HG02798 (cell line): ENCODE measurements around the gene SUN5.
"Not testable (repeated sequence)": the region's sequence is repeated elsewhere in the genome, so short reads cannot be mapped to it uniquely, and the experiment has no call there.

ENCODE experiments used
- ATAC-seq: cut with Tn5 transposase; IDR thresholded peaks from one replicate; pipeline ENCODE4 v1.9.1; 2021; ENCODE audit warnings: mild to moderate bottlenecking; ENCODE audit not compliant: unreplicated experiment, poor library complexity

SUN5 gene

DNA sequence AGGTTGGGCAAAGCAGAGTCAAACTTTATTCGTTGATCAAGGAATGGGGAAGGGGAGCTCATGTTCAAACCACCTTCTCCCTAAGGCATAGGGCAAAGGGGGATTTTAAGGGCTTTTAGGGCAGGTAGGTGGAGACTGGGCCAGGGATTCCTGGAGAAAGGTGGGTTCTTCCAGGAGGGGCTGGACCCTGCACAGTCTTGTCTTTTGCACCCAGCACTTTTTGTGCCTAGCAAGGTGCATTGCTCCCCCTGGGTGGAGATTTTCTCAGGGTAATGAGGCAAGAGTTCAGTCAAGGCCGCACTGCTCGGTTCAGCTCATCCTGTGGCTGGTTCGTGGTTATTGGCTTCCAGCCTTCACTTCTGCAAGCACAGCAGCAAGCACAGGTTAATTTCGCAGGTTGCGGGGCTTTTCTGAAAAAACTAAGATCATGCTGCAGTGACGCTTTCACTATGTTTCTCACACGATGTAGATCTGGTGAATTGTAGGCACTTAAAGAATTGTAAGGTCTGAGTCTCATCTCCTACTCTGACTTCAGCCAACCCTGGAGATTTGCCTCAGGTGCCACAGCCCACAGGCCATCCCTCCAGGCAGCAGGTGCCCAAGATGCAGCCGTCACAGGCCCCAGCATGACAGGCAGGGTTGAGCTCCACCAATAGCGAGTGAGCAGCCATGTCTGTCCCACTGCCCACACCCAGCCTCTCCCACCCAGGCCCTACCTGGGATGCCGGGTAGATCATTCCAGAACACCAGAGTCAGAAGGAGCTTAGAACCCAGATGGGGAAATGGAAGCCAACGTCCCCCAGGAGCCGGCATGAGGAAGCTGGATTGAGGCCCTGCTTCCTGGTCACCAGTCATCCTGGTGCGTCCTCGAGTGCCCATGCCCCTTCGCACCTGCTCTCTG lies 37.1 kb downstream of the SUN5 start:
- ATAC-seq = no peak

GRCh38 chr20:32966382-32966781 lies 37.9 kb downstream of the SUN5 start:
- ATAC-seq = no peak

DNA sequence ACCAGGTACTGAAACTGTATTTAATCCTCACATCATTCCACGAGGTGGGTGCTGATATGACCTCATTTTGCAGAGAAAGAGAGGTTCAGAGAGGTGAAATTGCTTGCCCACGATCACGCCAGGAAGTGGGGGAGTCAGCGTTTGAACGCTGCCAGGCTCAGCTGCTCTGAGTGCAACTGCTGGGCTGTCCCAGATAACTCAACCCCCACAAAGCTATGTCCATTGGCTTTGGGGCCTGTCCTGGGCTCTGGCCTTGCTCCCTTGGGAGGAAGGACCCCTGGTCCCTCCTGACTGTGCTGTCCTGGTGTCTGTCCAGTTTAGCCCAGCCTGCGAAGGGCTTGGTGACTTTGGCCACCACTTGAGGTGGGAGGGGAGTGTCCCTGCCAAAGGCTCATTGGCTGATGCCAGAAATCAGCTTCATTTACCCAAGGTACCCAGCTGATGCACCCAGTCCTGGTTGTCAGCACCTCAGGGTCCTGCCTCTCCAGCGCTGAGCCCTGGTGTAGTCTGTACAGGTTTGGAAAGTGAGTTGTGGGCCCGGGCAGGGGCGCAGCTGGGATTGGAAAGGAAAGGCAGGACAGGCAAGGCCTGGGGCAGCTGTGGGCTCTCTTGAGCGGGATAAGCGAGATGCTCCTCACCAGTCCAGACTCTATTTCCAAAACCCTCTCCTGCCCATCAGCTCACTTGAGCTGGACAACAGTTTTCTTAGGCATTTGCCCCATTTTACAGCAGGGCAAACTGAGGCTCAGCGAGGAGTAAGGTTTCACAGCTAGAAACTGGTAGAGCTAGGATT lies 38.5 kb downstream of the SUN5 start:
- ATAC-seq = no peak

GRCh38 chr20:32965115-32965514 lies 39.1 kb downstream of the SUN5 start:
- ATAC-seq = no peak

DNA sequence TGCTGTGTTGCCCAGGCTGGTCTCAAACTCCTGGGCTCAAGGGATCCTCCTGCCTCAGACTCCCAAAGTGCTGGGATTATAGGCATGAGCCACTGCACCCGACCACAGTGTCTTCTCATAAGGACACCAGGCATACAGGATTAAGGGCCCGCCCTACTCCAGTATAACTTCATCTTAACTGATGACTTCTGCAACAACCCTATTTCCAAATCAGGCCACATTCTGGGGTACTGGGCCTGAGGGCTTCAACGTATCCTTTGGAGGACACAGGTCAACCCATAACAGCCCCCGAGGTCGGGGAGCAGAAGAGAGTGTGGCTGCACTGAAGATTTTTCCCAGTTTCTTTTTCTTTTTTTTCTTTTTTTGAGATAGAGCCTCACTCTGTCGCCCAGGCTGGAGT lies 39.7 kb downstream of the SUN5 start:
- ATAC-seq = no peak

DNA sequence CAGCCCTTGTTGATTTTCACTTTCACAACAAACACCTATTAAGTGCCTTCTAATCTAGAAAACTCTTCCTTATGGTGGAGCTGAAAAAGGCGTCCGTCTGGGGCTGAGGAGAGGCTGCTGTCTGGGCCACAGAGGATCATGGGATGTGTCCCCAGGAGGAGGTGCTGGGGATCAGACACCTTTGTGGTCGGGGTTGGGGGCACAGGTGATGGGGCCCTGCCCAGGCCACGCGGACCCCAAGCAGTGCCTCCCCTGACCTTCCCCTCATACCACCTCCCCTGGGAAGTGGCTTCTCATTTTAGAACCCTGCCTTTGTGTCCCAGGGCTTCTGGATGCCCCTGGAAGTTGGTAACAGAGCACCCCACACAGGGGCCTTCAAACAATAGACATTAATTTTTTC lies 41.1 kb downstream of the SUN5 start:
- no peak for ATAC-seq

- not testable (repeated sequence) for ATAC-seq
Measured at GRCh38 chr20:32962646-32963045, 41.6 kb downstream of the SUN5 start.

- ATAC-seq = no peak
Measured at GRCh38 chr20:32962053-32962452, 42.2 kb downstream of the SUN5 start.

DNA sequence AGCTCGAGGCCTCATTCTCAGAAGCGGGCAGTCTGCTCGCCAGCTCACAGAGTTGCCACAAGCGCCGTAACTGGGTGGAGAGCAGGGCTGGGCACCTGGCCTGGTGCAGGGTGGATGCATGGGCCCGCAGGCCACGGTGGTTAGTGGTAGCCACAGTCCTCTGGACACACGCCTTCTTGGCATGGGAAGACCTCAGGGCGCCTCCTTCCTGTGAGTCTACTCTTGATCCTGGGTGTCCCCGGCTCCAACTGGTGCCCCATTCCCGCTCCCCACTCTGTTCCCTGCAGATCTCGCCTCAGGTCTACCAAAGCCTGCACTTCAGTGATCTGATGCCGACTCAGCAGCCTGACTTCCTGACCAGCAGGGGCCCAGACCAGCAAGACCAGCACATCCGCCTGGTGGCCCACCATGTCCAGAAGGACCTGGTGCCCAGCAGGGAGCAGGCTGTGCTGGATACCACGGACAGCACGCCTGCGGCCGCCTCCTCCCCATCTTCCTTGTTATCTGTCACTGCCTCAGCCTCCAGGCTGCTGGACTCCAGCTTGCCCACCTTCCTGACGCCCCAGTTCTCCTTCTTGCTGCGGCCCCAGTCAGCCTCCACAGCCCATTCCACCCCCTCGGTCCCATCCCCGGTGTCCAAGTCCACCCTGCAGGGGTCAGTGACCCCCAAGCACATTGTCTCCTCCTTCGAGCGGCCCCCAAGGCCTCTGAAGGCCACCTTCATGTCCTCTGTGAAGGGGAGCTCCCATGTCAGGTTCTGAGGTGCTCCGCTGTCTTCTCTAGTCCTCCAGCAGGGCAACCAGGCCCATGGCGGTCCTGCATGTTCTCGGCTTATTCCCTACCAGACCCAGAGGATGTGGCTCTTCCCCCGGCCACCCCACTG lies 43.1 kb downstream of the SUN5 start:
- ATAC-seq = no peak

GRCh38 chr20:32960222-32960518 lies 44.1 kb downstream of the SUN5 start:
- no peak for ATAC-seq

- no peak for ATAC-seq
Measured at GRCh38 chr20:32959351-32960221, 44.6 kb downstream of the SUN5 start.

DNA sequence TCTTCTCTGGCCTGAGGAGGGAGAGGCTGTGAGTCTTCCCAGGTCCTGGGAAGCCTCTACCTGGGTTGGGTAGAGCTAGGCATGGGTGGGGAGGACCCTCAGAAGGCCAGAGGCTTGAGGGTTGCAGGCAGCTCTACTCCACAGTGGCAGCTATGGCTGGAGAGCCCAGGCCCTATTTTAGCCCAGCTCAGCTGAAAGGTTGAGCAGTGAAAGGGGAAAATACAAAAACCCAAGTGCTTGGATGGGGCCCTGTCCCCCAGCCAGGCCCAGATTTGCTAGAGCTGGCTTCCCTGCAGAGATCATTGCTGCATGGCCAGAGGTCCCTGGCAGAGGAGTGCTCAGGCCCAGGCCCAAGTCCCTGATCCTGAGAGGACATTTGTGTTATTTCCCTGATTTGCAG lies 45.7 kb downstream of the SUN5 start:
- no peak for ATAC-seq

DNA sequence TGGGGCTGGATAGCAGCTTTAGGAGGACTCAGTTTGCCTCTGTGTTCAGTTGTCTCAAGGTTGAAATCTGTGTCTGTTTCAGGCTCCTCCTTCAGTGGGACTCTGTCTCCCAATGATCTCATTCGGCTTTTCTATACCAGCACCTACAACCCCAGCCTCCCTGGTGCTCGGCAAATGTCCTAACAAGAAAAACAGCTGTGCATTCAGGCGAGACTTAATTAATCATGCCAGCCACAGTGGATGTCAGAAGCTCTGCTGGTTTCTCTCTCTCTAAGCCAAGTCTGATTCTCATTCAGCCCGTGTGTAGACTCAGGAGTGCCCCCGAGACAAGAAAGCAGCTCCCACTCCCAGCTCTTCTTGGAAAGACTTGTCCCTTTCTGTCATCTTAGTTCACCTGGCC lies 46.8 kb downstream of the SUN5 start:
- no peak for ATAC-seq

DNA sequence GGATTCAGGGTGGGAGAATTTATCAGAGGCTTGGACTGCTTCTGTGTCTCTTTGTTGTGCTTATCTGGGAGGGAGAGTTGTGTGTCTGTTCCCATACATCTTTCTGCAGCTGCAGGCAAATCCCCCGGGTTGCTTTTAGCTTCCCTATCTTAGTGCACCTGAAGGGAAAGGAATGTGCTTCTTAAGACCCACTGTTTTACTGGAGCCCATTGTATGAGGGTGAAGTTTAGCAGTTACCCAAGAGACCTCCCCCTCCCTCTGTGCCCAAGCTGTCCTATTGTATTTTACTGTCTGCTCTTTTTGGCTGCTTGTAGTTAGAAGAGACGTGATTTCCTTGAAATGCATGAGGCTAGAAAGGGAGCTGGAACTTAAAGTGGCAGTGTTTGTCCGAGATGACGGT lies 53.7 kb downstream of the SUN5 start:
- ATAC-seq = not testable (repeated sequence)

DNA sequence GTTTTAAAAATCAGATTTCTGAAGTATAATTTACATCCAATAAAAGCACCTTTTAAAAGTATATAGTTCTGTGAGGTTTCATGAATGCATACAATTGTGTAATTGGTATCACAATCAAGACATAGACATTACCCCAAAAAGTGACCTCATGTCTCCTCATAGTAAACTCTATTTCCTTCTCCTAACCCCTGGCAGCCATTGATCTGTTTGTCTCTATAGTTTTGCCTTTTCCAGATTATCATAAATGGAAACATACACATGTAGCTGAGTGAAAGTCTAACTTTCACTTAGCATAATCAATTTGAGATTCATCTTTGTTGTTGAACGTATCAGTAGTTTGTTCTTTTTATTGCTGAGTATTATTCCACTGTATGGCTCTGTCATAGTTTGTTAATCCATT lies 57.6 kb downstream of the SUN5 start:
- no peak for ATAC-seq

DNA sequence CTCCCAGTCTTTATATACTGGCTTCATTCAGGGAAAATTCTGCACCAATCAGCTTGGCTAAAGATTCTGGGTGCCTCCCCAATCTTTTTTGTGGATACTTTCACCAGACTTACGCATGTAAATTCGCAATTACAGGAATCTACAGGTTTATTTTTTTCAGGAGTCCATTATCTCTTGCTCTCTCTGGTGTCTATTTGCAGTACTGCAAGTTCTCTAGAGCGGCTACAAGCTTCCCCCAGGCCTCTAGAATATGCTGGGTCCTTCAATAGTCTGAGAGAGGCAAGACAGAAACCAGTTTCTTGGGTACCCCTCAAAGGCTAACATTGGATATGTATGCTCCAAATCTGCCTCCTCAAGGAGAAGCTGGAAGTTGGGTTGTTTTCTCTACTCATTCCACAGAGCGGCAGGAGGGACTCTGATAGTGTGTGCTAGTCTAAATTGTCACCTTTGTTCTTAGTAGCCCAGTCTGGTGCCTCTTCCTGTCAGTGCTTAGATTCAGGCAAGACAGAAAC lies 58.5 kb downstream of the SUN5 start:
- no peak for ATAC-seq

DNA sequence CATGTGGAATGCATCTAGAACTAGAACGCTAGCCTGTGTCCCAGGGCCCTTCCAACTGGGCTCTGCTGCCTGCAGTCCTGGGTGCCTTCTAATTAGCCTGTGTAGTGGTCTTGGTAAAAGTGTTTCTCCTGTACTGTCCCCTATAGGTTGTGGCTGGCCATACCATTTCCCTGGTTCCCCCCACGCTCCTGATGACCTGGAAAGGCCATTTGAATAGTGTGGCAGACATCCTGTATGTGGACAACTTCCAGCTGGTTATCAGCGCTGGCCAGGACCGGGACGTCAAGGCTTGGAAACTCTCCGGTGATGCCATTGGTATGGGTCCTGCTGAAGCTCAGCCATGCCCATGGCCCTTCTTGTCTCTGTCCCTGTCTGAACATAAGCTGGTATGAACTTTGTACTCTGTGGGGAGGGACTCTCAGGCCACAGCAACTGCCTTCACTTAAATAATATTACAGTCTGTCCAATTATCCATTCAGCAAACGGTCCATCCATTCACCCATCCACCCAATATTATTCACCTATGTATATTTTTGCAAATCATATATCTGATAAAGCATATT lies 60.7 kb downstream of the SUN5 start:
- ATAC-seq = no peak

DNA sequence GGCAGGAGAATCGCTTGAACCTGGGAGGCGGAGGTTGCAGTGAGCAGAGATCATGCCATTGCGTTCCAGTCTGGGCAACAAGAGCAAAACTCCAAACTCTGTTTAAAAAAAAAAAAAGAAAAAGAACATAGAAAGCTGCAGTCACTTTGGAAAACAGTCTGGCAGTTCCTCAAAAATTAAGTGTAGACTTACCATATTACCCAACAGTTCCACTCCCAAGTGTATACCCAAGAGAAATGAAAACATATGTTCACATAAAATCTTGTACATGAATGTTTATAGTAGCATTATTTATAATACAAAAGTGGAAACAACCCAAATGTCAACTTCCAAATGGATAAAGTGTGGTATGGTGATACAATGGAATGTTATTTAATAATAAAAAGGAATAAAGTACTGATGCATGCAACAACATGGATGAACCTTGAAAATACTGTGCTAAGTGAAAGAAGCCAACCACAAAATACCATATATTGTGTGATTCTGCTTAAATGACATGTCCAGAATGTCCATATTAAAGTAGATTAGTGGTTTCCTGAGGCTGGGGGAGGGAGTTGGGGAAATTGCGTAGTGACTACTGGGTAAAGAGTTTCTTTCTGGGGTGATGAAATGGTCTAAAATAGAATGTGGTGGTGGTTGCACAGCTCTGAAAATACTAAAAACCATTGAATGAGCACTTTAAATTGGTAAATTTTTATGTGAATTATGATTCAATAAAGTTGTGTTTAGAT lies 62.9 kb downstream of the SUN5 start:
- ATAC-seq = no peak

DNA sequence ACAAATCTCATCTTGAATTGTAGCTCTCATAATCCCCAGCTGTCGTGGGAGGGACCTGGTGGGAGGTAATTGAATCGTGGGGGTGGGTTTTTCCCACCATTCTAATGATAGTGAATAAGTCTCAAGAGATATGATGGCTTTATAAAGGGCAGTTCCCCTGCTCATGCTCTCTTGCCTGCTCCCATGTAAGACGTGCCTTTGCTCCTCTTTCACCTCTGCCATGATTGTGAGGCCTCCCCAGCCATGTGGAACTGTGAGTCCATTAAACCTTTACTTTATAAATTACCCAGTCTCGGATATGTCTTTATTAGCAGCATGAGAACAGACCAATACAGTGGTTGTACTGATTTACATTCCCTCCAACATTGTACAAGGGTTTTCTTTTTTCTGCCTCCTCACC lies 69.7 kb downstream of the SUN5 start:
- ATAC-seq = no peak
